ENCODE results near the gene ZFYVE21. TPM values are rescaled to one million over a fixed set of nuclear protein-coding genes. Genes with fewer than 3 reads are reported as not detected.

ZFYVE21 gene
- total RNA-seq, 1 experiment from 2014 or later, result 59.7 TPM

DNA sequence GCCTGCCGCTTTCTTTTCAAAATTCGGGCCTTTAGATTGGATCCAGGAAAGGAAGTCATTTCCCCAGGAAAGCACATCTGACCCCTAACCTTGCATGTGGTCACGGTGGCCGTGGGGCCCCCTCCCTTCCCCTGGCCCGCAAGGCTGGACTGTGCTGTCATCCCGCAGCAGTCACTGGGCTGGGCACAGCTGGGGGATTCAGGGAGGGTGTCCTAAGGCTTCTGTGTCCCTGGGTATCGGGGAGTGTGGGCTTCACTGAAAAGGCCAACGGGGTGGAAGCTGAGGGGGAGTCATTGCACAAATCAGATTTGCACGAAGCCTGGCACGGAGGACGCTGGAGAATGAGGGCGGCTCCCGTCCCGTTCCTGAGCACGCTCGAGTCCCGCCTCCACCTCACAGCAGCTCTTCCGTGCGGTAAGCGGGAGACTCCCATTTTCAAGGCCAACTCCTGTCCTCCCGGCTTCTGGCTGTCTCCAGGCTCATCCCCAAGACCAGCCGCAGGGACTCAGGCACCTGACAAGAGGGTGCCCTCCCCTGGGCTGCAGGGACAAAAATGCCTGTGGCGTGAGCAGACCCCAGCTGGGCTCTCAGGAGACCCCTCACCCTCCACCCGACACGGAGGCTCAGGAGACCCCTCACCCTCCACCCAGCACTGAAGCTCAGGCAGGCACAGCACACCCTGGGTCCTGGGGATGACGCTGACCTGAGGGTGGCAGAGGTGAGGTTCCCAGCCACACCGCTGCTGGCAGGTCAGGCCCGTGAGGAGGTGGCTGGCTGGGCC lies 9.9 kb upstream of the ZFYVE21 start:
- Mint-ChIP-seq H3K27me3 (ENCODE audit: low read depth) (no peaks in the 10 kb centered on the region; the same call in 1 of the 2 replicates), H3K4me3 (no peak overlapping the region), H3K9me3 (no peaks in the 10 kb centered on the region), H3K27ac (no peak overlapping the region), H3K4me1 (peaks cover 3% of the 10 kb centered on the region), H3K36me3 (peaks cover 40% of the 10 kb centered on the region)
- no peak for ATAC-seq
- CTCF ChIA-PET, result interaction anchor here (1.0 kb wide), 1 partner anchor 11 kb away, joined by 3 read pairs; no protein-coding TSS in a partner anchor
- POLR2A ChIA-PET, result interaction anchor here (0.6 to 0.9 kb wide), 2 partner anchors 10 to 16 kb away, joined by 3 to 5 read pairs; partner anchors contain the start of genes XRCC3 and ZFYVE21
- no peak for DNase-seq (ENCODE audit: low spot score)
- no peak for TF ChIP-seq ZNF396 (CRISPR knock-in tag; IDR thresholded peaks at IDR 0.05; ENCODE audit: borderline replicate concordance)
- TF ChIP-seq, protein P1, sequence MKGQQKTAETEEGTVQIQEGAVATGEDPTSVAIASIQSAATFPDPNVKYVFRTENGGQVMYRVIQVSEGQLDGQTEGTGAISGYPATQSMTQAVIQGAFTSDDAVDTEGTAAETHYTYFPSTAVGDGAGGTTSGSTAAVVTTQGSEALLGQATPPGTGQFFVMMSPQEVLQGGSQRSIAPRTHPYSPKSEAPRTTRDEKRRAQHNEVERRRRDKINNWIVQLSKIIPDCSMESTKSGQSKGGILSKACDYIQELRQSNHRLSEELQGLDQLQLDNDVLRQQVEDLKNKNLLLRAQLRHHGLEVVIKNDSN (CRISPR knock-in tag; IDR thresholded peaks at IDR 0.05), result no peak
- TF ChIP-seq MYBL2 (CRISPR knock-in tag; IDR thresholded peaks at IDR 0.05), result no peak
- no peak for TF ChIP-seq ZNF671 (CRISPR knock-in tag; IDR thresholded peaks at IDR 0.05)
- TF ChIP-seq ZNF416 (CRISPR knock-in tag; IDR thresholded peaks at IDR 0.05), result no peak

DNA sequence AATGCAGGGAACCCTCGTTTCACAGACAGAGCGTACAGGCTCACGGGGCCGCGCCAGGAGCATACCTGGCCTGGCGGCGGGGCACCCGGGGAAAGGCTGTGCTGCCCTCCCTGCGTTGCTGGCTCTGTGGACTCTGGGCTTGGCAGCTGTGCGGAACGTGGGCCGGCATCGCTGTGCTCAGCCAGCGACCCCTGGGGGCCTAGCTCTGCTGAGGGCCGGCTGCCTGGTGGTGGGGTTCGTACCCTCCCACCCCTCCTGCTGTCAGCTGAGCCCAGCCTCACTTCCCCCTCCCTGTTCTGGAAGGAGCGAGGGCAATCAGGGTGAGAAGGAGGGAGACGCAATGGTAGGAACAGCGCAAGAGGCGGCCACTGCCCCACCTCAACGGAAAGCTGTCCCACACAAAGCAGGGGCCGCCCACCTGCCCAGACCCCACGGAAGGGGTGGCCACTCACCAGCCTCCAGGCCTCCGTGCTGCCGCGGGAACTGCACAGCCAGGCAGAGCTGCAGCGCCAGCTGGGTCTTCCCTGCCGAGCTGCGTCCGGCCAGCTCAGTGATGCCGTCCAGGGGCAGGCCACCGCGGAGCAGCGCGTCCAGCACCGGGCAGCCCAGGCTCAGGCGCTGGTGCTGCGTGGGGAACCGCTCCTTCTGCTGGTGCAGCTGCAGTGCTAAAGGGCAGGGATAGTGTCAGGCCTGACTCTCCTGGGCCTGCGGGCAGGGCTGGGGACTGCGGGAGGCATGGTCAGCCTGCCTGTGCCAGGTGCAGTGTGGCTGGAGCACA lies 8.9 kb upstream of the ZFYVE21 start:
- DNase-seq (ENCODE audit: low spot score) (no peak), ATAC-seq (no peak)
- H3K27me3 Mint-ChIP-seq (ENCODE audit: low read depth), result no peaks in the 10 kb centered on the region; the same call in 1 of the 2 replicates
- H3K27ac Mint-ChIP-seq, result no peak overlapping the region
- TF ChIP-seq ZBTB21 (CRISPR knock-in tag; IDR thresholded peaks at IDR 0.05; ENCODE audit: borderline replicate concordance), result 0 out of 2 replicates have a peak, but pooled peaks have one; percentile 28
- no peak for TF ChIP-seq ZNF219 (CRISPR knock-in tag; IDR thresholded peaks at IDR 0.05; ENCODE audit: borderline replicate concordance)
- POLR2A ChIA-PET, result interaction anchor here (0.9 kb wide), 1 partner anchor 9 kb away, joined by 3 read pairs; the partner anchor contains the start of genes XRCC3 and ZFYVE21
- H3K4me1 Mint-ChIP-seq, result peaks cover 12% of the 10 kb centered on the region
- H3K9me3 Mint-ChIP-seq, result no peaks in the 10 kb centered on the region
- peaks cover 40% of the 10 kb centered on the region for H3K36me3 Mint-ChIP-seq
- H3K4me3 Mint-ChIP-seq, result no peak overlapping the region
- CTCF ChIA-PET, result interaction anchor here (0.9 to 1.0 kb wide), 2 partner anchors 12 to 64 kb away, joined by 3 read pairs; no protein-coding TSS in a partner anchor

DNA sequence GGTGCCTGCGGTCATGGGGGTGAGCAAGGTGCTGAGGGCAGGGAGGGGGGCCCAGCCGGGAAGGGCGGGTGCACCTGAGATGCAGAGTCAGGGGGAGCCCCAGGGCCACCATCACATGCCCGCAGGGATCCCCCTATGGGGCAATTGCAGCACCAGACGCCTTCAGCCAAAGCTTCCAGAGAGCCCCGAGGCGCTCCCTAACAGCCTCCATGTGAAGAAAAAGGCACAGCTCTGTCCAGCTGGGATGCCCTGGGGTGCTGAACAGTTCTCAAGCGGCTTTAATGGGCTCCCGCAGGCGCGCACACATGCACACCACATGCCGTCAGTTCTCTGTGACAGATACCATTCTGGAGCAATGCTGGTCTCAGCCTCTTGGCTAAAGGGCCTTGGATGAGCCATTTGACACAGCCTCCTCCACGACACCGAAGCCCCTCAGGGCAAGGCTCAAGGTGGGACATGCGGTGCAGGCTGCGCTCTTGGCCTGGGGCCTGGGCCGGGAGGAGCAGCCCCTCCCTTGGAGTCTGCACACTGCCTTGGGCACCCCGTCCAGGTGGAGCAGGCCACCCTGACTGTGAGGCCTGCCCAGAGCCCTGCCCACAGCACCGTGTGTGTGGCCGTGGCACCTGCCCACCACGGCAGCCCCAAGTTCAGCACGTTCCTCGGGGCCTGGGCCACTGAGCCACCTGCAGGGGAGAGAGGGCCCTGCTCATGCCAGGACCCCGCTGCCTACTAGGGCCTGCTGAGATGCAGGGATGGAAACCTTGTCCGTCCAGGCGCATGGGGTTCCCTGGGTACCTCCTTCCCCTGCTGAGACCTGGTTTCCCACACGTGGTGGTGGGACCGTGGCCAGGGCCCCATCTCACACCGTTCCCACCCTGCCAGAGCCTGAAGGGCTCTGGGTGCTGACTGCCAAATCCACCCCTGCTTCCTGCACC lies 8.0 kb upstream of the ZFYVE21 start:
- ATAC-seq (no peak), DNase-seq (ENCODE audit: low spot score) (no peak)
- CTCF ChIA-PET, result no interaction called here
- Mint-ChIP-seq H3K4me1 (peaks cover 12% of the 10 kb centered on the region), H3K27me3 (ENCODE audit: low read depth) (no peaks in the 10 kb centered on the region), H3K36me3 (peaks cover 37% of the 10 kb centered on the region), H3K4me3 (no peak overlapping the region), H3K27ac (no peak overlapping the region), H3K9me3 (no peaks in the 10 kb centered on the region)
- POLR2A ChIA-PET, result interaction anchor here (0.9 kb wide), 1 partner anchor 8 kb away, joined by 3 read pairs; the partner anchor contains the start of genes XRCC3 and ZFYVE21
- TF ChIP-seq, protein P2, sequence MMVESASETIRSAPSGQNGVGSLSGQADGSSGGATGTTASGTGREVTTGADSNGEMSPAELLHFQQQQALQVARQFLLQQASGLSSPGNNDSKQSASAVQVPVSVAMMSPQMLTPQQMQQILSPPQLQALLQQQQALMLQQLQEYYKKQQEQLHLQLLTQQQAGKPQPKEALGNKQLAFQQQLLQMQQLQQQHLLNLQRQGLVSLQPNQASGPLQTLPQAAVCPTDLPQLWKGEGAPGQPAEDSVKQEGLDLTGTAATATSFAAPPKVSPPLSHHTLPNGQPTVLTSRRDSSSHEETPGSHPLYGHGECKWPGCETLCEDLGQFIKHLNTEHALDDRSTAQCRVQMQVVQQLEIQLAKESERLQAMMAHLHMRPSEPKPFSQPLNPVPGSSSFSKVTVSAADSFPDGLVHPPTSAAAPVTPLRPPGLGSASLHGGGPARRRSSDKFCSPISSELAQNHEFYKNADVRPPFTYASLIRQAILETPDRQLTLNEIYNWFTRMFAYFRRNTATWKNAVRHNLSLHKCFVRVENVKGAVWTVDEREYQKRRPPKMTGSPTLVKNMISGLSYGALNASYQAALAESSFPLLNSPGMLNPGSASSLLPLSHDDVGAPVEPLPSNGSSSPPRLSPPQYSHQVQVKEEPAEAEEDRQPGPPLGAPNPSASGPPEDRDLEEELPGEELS (CRISPR knock-in tag; IDR thresholded peaks at IDR 0.05), result 0 out of 2 replicates have a peak, but pooled peaks have one; percentile 25
- TF ChIP-seq NR2C2 (CRISPR knock-in tag; IDR thresholded peaks at IDR 0.05), result no peak

DNA sequence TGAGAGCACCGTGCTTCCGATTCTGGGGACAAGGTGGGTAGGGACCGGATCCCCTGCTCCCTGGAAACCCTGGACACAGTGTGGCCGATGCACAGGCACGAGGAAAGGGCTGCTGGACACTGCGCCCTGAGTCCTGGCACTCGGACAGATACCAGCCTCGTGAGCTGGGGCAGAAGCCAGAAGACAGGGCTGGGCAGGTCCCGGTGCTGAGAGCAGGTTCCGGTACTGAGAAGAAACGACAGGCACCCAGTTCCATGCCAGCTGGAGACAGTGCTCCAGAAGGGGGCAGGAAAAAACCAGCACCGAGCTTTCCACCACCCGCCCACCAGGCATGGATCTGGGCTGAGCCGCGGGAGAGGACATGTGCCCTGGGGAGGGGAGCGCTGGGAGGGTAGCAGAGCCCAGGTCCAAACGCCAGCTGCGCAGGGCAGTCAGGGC lies 6.8 kb upstream of the ZFYVE21 start:
- ChIA-PET POLR2A (no interaction called here), CTCF (no interaction called here)
- peaks cover 17% of the 10 kb centered on the region for H3K4me1 Mint-ChIP-seq
- H3K36me3 Mint-ChIP-seq, result peaks cover 28% of the 10 kb centered on the region
- H3K4me3 Mint-ChIP-seq, result no peak overlapping the region
- ATAC-seq (no peak), DNase-seq (ENCODE audit: low spot score) (no peak)
- no peaks in the 10 kb centered on the region for H3K27me3 Mint-ChIP-seq (ENCODE audit: low read depth)
- H3K9me3 Mint-ChIP-seq, result no peaks in the 10 kb centered on the region
- H3K27ac Mint-ChIP-seq, result peak overlapping the region; percentile 41; the same call in 1 of the 2 replicates
- TF ChIP-seq, protein P3, sequence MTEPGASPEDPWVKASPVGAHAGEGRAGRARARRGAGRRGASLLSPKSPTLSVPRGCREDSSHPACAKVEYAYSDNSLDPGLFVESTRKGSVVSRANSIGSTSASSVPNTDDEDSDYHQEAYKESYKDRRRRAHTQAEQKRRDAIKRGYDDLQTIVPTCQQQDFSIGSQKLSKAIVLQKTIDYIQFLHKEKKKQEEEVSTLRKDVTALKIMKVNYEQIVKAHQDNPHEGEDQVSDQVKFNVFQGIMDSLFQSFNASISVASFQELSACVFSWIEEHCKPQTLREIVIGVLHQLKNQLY (CRISPR knock-in tag; IDR thresholded peaks at IDR 0.05), result no peak
- TF ChIP-seq, protein P4, sequence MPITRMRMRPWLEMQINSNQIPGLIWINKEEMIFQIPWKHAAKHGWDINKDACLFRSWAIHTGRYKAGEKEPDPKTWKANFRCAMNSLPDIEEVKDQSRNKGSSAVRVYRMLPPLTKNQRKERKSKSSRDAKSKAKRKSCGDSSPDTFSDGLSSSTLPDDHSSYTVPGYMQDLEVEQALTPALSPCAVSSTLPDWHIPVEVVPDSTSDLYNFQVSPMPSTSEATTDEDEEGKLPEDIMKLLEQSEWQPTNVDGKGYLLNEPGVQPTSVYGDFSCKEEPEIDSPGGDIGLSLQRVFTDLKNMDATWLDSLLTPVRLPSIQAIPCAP (CRISPR knock-in tag; IDR thresholded peaks at IDR 0.05), result no peak
- TF ChIP-seq, protein P5, sequence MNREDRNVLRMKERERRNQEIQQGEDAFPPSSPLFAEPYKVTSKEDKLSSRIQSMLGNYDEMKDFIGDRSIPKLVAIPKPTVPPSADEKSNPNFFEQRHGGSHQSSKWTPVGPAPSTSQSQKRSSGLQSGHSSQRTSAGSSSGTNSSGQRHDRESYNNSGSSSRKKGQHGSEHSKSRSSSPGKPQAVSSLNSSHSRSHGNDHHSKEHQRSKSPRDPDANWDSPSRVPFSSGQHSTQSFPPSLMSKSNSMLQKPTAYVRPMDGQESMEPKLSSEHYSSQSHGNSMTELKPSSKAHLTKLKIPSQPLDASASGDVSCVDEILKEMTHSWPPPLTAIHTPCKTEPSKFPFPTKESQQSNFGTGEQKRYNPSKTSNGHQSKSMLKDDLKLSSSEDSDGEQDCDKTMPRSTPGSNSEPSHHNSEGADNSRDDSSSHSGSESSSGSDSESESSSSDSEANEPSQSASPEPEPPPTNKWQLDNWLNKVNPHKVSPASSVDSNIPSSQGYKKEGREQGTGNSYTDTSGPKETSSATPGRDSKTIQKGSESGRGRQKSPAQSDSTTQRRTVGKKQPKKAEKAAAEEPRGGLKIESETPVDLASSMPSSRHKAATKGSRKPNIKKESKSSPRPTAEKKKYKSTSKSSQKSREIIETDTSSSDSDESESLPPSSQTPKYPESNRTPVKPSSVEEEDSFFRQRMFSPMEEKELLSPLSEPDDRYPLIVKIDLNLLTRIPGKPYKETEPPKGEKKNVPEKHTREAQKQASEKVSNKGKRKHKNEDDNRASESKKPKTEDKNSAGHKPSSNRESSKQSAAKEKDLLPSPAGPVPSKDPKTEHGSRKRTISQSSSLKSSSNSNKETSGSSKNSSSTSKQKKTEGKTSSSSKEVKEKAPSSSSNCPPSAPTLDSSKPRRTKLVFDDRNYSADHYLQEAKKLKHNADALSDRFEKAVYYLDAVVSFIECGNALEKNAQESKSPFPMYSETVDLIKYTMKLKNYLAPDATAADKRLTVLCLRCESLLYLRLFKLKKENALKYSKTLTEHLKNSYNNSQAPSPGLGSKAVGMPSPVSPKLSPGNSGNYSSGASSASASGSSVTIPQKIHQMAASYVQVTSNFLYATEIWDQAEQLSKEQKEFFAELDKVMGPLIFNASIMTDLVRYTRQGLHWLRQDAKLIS (CRISPR knock-in tag; IDR thresholded peaks at IDR 0.05; ENCODE audit: borderline replicate concordance), result no peak
- TF ChIP-seq PRRX2 (CRISPR knock-in tag; IDR thresholded peaks at IDR 0.05), result no peak
- TF ChIP-seq, protein P6, sequence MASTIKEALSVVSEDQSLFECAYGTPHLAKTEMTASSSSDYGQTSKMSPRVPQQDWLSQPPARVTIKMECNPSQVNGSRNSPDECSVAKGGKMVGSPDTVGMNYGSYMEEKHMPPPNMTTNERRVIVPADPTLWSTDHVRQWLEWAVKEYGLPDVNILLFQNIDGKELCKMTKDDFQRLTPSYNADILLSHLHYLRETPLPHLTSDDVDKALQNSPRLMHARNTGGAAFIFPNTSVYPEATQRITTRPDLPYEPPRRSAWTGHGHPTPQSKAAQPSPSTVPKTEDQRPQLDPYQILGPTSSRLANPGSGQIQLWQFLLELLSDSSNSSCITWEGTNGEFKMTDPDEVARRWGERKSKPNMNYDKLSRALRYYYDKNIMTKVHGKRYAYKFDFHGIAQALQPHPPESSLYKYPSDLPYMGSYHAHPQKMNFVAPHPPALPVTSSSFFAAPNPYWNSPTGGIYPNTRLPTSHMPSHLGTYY (CRISPR knock-in tag; IDR thresholded peaks at IDR 0.05), result no peak
